ENCODE measurements around the gene DICER1. TPM values are rescaled to one million over a fixed set of nuclear protein-coding genes. Genes with fewer than 3 reads are reported as not detected.

Gene DICER1
- total and polyA plus RNA-seq, 2 experiments from 2014 or later: 21.4 to 59.2 TPM

- no peaks in the 10 kb centered on the region for H3K27me3 ChIP-seq (ENCODE audit: insufficient read depth)
- DNase-seq (ENCODE audit: low spot score): no peak
- H4K20me1 ChIP-seq (replicated peaks; ENCODE audit: insufficient read depth): no peaks in the 10 kb centered on the region
- H2AFZ ChIP-seq: no peak overlapping the region
- ATAC-seq: no peak
- H3K79me2 ChIP-seq (replicated peaks; ENCODE audit: insufficient read depth): no peaks in the 10 kb centered on the region
- H3K4me1 ChIP-seq (ENCODE audit: insufficient read depth): no peaks in the 10 kb centered on the region
- H3K9me3 Mint-ChIP-seq: no peaks in the 10 kb centered on the region
- no peak overlapping the region for H3K4me3 ChIP-seq
- H3K27ac ChIP-seq (ENCODE audit: low read depth): no peak overlapping the region
- H3K27ac Mint-ChIP-seq: no peak overlapping the region; the same call in 1 of the 2 replicates
- peaks cover 49% of the 10 kb centered on the region for H3K36me3 Mint-ChIP-seq (ENCODE audit: low read depth)
- no peak overlapping the region for H3K4me3 Mint-ChIP-seq
- no peaks in the 10 kb centered on the region for H3K9me2 ChIP-seq (ENCODE audit: insufficient read depth)
- H3K27me3 Mint-ChIP-seq (ENCODE audit: insufficient read depth, low read depth, poor library complexity): no peaks in the 10 kb centered on the region
- H3K4me2 ChIP-seq: no peak overlapping the region
- H3K36me3 ChIP-seq (ENCODE audit: insufficient read depth): no peaks in the 10 kb centered on the region; the same call in 1 of the 2 replicates
- TF ChIP-seq NANOG (IDR thresholded peaks at IDR 0.05; ENCODE audit: borderline replicate concordance): no peak
- TF ChIP-seq JUNB (IDR thresholded peaks at IDR 0.05; ENCODE audit: unreplicated experiment): no peak
- no peak for TF ChIP-seq ZNF331 (CRISPR knock-in tag; IDR thresholded peaks at IDR 0.05; ENCODE audit: low read depth)
- TF ChIP-seq ZNF462 (CRISPR knock-in tag; IDR thresholded peaks at IDR 0.05): no peak
- TF ChIP-seq EZH2phosphoT487 (IDR thresholded peaks at IDR 0.05; ENCODE audit: unreplicated experiment): no peak
- no peak for TF ChIP-seq EZH2 (IDR thresholded peaks at IDR 0.05; ENCODE audit: low read depth, unreplicated experiment)
- no peak for TF ChIP-seq ZNF114 (CRISPR knock-in tag; IDR thresholded peaks at IDR 0.05)
- no peak for TF ChIP-seq CREB1 (CRISPR knock-in tag; IDR thresholded peaks at IDR 0.05; ENCODE audit: low read depth)
- TF ChIP-seq ETS1 (IDR thresholded peaks at IDR 0.05): no peak
- TF ChIP-seq REST (IDR thresholded peaks at IDR 0.05; ENCODE audit: unreplicated experiment): no peak
- TF ChIP-seq POLR2AphosphoS5 (IDR thresholded peaks at IDR 0.05; ENCODE audit: low read depth): no peak
- no peak for TF ChIP-seq STAT1 (IDR thresholded peaks at IDR 0.05; ENCODE audit: unreplicated experiment)
- no peak for TF ChIP-seq CTCF (conservative IDR thresholded peaks at IDR 0.05; ENCODE audit: low read depth in 2 of 2)
- peaks cover 9% of the 10 kb centered on the region; the same call in 2 of the 3 replicates for H3K4me1 Mint-ChIP-seq
- no peaks in the 10 kb centered on the region for H3F3A ChIP-seq (replicated peaks; ENCODE audit: low read depth)
Observed at GRCh38 chr14:95088665-95089064, 68.7 kb downstream of the DICER1 start.
